Left lung (tissue), 10 donors: ENCODE data around the gene RBFOX2. TPM values are rescaled to one million over a fixed set of nuclear protein-coding genes. Genes with fewer than 3 reads are reported as not detected.
"Not testable (repeated sequence)": the region's sequence is repeated elsewhere in the genome, so short reads cannot be mapped to it uniquely, and the experiment has no call there.

ENCODE experiments used
- ATAC-seq: fragments of 200-7000 bp; cut with Tn5 transposase; one replicate; pipeline ENCODE4 v1.9.1; 2020; ENCODE audit warnings: moderate library complexity
- DNase-seq, 4 donors: peaks; one replicate each; pipeline ENCODE4 v3.0.0-alpha.2; 2013 to 2020
- H3K27ac ChIP-seq, 2 donors: fragments of 200-600 bp; sonication (generic) in 1 of 2; one replicate each; pipeline versions ENCODE4 v1.5.0 to v1.8.0; 2020 to 2021
- H3K27me3 ChIP-seq, 2 donors: fragments of 200-600 bp; sonication (generic) in 1 of 2; one replicate each; pipeline versions ENCODE4 v1.5.0 to v1.8.0; 2020 to 2021
- H3K36me3 ChIP-seq, 2 donors: fragments of 200-600 bp; sonication (generic) in 1 of 2; one replicate each; pipeline versions ENCODE4 v1.5.0 to v1.8.0; 2020 to 2021
- H3K4me1 ChIP-seq, 2 donors: fragments of 200-600 bp; one replicate each; pipeline ENCODE4 v1.8.0; 2021
- H3K4me3 ChIP-seq, 2 donors: fragments of 200-600 bp; sonication (generic) in 1 of 2; one replicate each; pipeline versions ENCODE4 v1.5.0 to v1.8.0; 2020 to 2021; ENCODE audit warnings: mild to moderate bottlenecking in 1 of 2
- H3K9me3 ChIP-seq, 2 donors: fragments of 200-600 bp; sonication (generic) in 1 of 2; one replicate each; pipeline versions ENCODE4 v1.5.0 to v1.8.0; 2020 to 2021
- intact Hi-C, 2 donors: fragments of 100-400 bp; cut with DNase I; formaldehyde crosslinking; loops; one replicate each; pipeline versions ENCODE4 v1.11.2 to v1.14.2; 2022
- polyA plus RNA-seq, 6 donors: library from polyadenylated mRNA; unstranded; fragments of 120-200 nt; gene quantifications; one replicate each; pipeline ENCODE4 v1.2.1, GENCODE V29; 2013; ENCODE audit not compliant: insufficient read length in 6 of 6
- total RNA-seq, 2 donors: library from RNA; stranded (reverse); fragmentation: NEBNext Ultra II Directional; extraction: Animal tissue kit (Norgen Biotek cat#: 25700); gene quantifications; one replicate each; pipeline ENCODE4 v1.2.1, GENCODE V29; 2021
- TF ChIP-seq, protein P1 (sequence below), 2 donors: fragments of 200-600 bp; sonication (generic) in 1 of 2; IDR thresholded peaks; one replicate each; pipeline versions ENCODE4 v1.5.0 to v1.8.0; 2021; ENCODE audit warnings: antibody characterized with exemption in 2 of 2
- donor health status: DM: no; HTN: yes; CAD: no.
- donor health status: DM: no; HTN: no; CAD: no.

The RBFOX2 gene
- total and polyA plus RNA-seq, 8 donors = 63.1 to 171 (median 154) TPM

DNA sequence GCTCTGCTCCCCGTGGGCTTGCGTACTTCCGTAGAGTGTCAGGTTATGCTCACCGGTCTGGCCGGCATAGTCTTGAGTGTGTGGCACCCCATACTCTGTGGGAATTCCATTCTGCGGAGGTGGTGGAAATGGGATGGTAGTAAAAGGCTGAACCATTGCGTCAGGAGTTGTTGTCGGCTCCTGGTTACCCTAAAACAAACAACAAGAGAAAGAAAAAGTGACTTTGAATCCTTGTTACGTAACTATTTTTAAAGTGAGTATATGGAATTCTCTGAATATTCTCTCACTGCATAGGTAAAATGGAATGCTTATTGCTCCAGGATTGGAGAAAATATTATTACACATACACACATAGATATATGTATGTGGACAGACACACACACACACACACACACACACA lies 218.8 kb downstream of the RBFOX2 start:
- DNase-seq (no peak), ATAC-seq (no peak)
- H3K4me1 ChIP-seq = no peaks in the 10 kb centered on the region
- H3K36me3 ChIP-seq = peaks cover 0 to 14% of the 10 kb centered on the region in 2 donors
- peaks cover 0 to 4% of the 10 kb centered on the region in 2 donors for H3K9me3 ChIP-seq
- TF ChIP-seq, protein P1, sequence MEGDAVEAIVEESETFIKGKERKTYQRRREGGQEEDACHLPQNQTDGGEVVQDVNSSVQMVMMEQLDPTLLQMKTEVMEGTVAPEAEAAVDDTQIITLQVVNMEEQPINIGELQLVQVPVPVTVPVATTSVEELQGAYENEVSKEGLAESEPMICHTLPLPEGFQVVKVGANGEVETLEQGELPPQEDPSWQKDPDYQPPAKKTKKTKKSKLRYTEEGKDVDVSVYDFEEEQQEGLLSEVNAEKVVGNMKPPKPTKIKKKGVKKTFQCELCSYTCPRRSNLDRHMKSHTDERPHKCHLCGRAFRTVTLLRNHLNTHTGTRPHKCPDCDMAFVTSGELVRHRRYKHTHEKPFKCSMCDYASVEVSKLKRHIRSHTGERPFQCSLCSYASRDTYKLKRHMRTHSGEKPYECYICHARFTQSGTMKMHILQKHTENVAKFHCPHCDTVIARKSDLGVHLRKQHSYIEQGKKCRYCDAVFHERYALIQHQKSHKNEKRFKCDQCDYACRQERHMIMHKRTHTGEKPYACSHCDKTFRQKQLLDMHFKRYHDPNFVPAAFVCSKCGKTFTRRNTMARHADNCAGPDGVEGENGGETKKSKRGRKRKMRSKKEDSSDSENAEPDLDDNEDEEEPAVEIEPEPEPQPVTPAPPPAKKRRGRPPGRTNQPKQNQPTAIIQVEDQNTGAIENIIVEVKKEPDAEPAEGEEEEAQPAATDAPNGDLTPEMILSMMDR (IDR thresholded peaks at IDR 0.05) = no peak
- no peak overlapping the region for H3K4me3 ChIP-seq
- no peak overlapping the region for H3K27ac ChIP-seq
- H3K27me3 ChIP-seq = no peaks in the 10 kb centered on the region
- intact Hi-C loops = no loop called here

DNA sequence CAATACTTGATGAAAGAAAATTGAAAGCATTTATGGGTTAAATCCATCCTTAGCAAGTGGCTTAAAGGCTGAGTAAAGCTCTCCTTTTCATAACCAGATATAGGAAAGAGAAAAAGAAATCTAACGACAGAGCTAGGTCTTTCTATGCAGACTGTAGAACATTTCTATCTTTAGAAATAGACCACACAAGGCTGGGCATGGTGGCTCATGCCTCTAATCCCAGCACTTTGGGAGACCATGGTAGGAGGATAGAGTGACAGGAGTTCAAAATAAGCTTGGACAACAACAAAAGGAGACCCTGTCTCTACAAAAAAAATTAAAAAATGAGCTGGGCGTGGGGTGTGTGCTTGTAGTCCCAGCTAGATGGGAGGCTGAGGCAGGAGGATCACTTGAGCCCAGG lies 220.2 kb downstream of the RBFOX2 start:
- intact Hi-C loops = no loop called here
- TF ChIP-seq, protein P1 (IDR thresholded peaks at IDR 0.05) = no peak
- Histone ChIP-seq H3K4me1 (no peaks in the 10 kb centered on the region), H3K9me3 (peaks cover 0 to 4% of the 10 kb centered on the region in 2 donors), H3K36me3 (peaks cover 0 to 14% of the 10 kb centered on the region in 2 donors), H3K4me3 (no peak overlapping the region), H3K27me3 (no peaks in the 10 kb centered on the region), H3K27ac (no peak overlapping the region)
- DNase-seq (no peak), ATAC-seq (no peak)

DNA sequence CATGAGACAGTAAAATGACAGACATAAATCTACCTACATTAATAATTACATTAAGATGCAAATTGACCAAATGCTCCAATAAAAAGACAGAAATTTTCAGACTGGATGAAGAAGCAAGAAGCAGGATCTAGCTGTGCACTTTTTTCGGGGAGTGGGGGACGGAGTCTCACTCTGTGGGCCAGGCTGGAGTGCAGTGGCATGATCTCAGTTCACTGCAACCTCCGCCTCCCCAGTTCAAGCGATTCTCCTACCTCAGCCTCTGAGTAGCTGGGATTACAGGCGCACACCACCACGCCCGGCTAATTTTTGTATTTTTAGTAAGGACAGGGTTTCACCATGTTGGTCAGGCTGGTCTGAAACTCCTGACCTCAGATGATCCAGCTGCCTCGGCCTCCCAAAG lies 222.0 kb downstream of the RBFOX2 start:
- H3K27ac ChIP-seq, DNase-seq, H3K27me3 ChIP-seq, H3K4me1 ChIP-seq, H3K4me3 ChIP-seq, ATAC-seq, intact Hi-C loops, H3K9me3 ChIP-seq: not testable (repeated sequence)
- H3K36me3 ChIP-seq = peaks cover 0 to 14% of the 10 kb centered on the region in 2 donors

DNA sequence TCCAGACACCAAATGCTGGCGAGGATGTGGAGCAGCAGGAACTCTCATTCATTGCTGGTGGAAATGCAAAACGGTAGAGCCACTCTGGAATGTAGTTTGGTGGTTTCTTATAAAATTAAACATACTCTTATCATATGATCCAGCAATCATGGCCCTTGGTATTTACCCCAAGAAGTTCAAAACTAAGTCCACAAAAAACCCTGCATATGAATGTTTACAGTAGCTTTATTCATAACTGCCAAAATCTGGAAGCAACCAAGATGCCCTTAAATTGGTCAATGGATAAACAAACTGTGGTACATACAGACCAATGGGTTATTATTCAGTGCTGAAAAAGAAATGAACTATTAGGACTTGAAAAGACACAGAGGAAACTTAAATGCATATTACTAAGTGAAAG lies 223.2 kb downstream of the RBFOX2 start:
- TF ChIP-seq, protein P1 (IDR thresholded peaks at IDR 0.05) = no peak
- no peak for ATAC-seq

DNA sequence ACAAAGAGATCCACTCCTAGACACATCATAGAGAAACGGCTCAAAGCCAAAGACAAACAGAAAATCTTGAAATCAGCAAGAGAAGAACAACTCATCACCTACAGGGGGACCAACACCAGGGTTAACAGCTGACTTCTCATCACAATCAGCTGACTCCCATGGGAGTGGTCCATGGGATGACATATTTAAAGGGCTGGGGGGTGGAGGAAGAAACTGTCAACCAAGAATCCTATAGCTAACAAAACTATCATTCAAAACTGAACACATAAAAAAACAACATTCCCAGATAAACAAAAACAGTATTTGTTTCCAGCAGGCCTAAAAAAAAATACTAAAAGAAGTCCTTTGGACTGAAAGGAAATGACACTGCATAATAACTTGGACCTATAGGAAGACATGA lies 224.2 kb downstream of the RBFOX2 start:
- Histone ChIP-seq H3K4me1 (no peaks in the 10 kb centered on the region), H3K4me3 (no peak overlapping the region), H3K9me3 (no peaks in the 10 kb centered on the region), H3K27me3 (no peaks in the 10 kb centered on the region), H3K36me3 (peaks cover 0 to 12% of the 10 kb centered on the region in 2 donors), H3K27ac (no peak overlapping the region)
- DNase-seq (no peak), ATAC-seq (no peak)
- TF ChIP-seq, protein P1 (IDR thresholded peaks at IDR 0.05) = no peak
- intact Hi-C loops = no loop called here

More for the DNA sequence above, 223.2 kb downstream of the RBFOX2 start:
- Histone ChIP-seq H3K27me3 (no peaks in the 10 kb centered on the region), H3K9me3 (no peaks in the 10 kb centered on the region), H3K4me3 (no peak overlapping the region), H3K36me3 (peaks cover 0 to 14% of the 10 kb centered on the region in 2 donors), H3K4me1 (no peaks in the 10 kb centered on the region), H3K27ac (no peak overlapping the region)
- intact Hi-C loops = no loop called here
- DNase-seq = no peak

DNA sequence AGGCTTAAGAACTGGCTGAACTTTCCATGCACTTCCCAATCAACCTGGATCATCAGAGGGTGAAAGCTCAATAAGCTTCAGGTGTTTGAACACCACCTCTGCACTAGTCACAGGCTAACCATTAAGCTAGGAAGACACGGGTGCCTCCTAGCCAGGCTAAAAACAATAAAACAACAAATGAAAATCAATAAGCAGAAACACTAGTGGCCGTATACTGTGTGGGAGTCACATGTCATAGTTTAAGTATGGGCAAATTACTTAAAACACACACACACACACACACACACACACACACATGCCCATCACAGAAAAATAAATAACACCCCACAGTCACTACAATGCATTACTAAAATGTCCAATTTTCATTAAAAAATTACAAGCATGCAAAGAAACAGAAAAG lies 225.7 kb downstream of the RBFOX2 start:
- no peak overlapping the region for H3K27ac ChIP-seq
- ATAC-seq (no peak), DNase-seq (no peak)
- no peaks in the 10 kb centered on the region for H3K9me3 ChIP-seq
- no peak overlapping the region for H3K4me3 ChIP-seq
- no peaks in the 10 kb centered on the region for H3K27me3 ChIP-seq
- intact Hi-C loops = no loop called here
- H3K4me1 ChIP-seq = no peaks in the 10 kb centered on the region
- no peaks in the 10 kb centered on the region for H3K36me3 ChIP-seq
- TF ChIP-seq, protein P1 (IDR thresholded peaks at IDR 0.05) = no peak

DNA sequence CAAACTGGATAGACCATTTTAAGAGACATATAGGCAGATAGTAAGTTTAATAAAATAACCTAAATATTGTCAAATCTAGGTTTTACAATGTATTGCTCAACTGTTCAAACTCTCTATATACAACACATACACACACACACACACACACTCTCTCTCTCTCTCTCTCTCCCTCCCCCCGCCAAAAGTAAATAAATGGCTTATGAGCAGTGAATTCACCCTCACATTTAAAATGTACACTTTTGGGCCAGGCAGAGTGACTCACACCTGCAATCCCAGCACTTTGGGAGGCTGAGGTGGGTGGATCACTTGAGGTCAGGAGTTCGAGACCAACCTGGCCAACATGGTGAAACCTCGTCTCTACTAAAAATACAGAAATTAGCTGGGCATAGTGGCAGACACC lies 227.3 kb downstream of the RBFOX2 start:
- intact Hi-C loops, ATAC-seq, H3K36me3 ChIP-seq, H3K4me3 ChIP-seq, H3K9me3 ChIP-seq, H3K27ac ChIP-seq, H3K4me1 ChIP-seq, H3K27me3 ChIP-seq: not testable (repeated sequence)
- peak in 1 of 4 donors; percentile 6 for DNase-seq
